Activated CD8-positive, alpha-beta memory T cell treated with anti-CD3 and anti-CD28 coated beads, Interleukin-2, amount 50 U/mL, for 1 hour (primary cell): Measurements from ENCODE around the gene ZNF518B.
"Not testable (repeated sequence)": the region's sequence is repeated elsewhere in the genome, so short reads cannot be mapped to it uniquely, and the experiment has no call there.

Source experiments
- DNase-seq: peaks from one replicate; pipeline ENCODE4 v3.0.0-alpha.2; 2020; ENCODE audit errors: extremely low read depth

Gene ZNF518B

GRCh38 chr4:10456260-10456594 lies 999 bp downstream of the ZNF518B start:
- no peak for DNase-seq

GRCh38 chr4:10455133-10455532 lies 2.1 kb downstream of the ZNF518B start:
- no peak for DNase-seq

- no peak for DNase-seq
These were observed 2.5 kb downstream of the ZNF518B start for GRCh38 chr4:10454726-10455125.

- no peak for DNase-seq
These were observed 3.1 kb downstream of the ZNF518B start for GRCh38 chr4:10454121-10454520.

- no peak for DNase-seq
These were observed 8.2 kb downstream of the ZNF518B start for GRCh38 chr4:10448991-10449390.

GRCh38 chr4:10442976-10443375 lies 14.2 kb downstream of the ZNF518B start:
- no peak for DNase-seq

GRCh38 chr4:10441512-10441911 lies 15.7 kb downstream of the ZNF518B start:
- DNase-seq = no peak

- DNase-seq = no peak
These were observed 18.3 kb downstream of the ZNF518B start for GRCh38 chr4:10438924-10439323.

- no peak for DNase-seq
These were observed 19.5 kb downstream of the ZNF518B start for GRCh38 chr4:10437735-10438134.

GRCh38 chr4:10427680-10428079 lies 29.5 kb downstream of the ZNF518B start:
- DNase-seq = not testable (repeated sequence)

- no peak for DNase-seq
These were observed 35.7 kb downstream of the ZNF518B start for GRCh38 chr4:10421344-10422055.

- DNase-seq = no peak
These were observed 39.5 kb downstream of the ZNF518B start for GRCh38 chr4:10417740-10418139.

GRCh38 chr4:10416441-10416840 lies 40.8 kb downstream of the ZNF518B start:
- no peak for DNase-seq

- DNase-seq = no peak
These were observed 44.0 kb downstream of the ZNF518B start for GRCh38 chr4:10413177-10413576.

- DNase-seq = no peak
These were observed 51.6 kb downstream of the ZNF518B start for GRCh38 chr4:10405672-10406071.

GRCh38 chr4:10403633-10404445 lies 53.4 kb downstream of the ZNF518B start:
- DNase-seq = no peak

- DNase-seq = no peak
These were observed 61.1 kb downstream of the ZNF518B start for GRCh38 chr4:10395971-10396580.
